Adipocyte (in vitro differentiated cells): ENCODE measurements around the gene DGKG.

Experiments
- DNase-seq: peaks from one replicate; pipeline ENCODE4 v3.0.0-alpha.2; 2015; ENCODE audit warnings: low read depth
- H3K27me3 ChIP-seq: replicated peaks from 2 replicates; pipeline ENCODE4 v1.7.0; 2013; ENCODE audit warnings: mild to moderate bottlenecking, low read length, moderate library complexity; ENCODE audit not compliant: control insufficient read depth, insufficient read depth
- H3K36me3 ChIP-seq: 2 replicates; pipeline ENCODE4 v1.7.0; 2013; ENCODE audit warnings: low read length, mild to moderate bottlenecking, moderate library complexity; ENCODE audit not compliant: control insufficient read depth, insufficient read depth, severe bottlenecking
- H3K4me1 ChIP-seq: 2 replicates; pipeline ENCODE4 v1.7.0; 2013; ENCODE audit warnings: mild to moderate bottlenecking, low read length, moderate library complexity; ENCODE audit not compliant: control insufficient read depth, insufficient read depth
- H3K4me3 ChIP-seq: 2 replicates; pipeline ENCODE4 v1.7.0; 2013; ENCODE audit warnings: mild to moderate bottlenecking, low read length, moderate library complexity
- H3K9ac ChIP-seq: 2 replicates; pipeline ENCODE4 v1.7.0; 2013; ENCODE audit warnings: mild to moderate bottlenecking, low read length, moderate library complexity
- H3K9me3 ChIP-seq: 2 replicates; pipeline ENCODE4 v1.7.0; 2013; ENCODE audit warnings: mild to moderate bottlenecking, low read length, moderate library complexity; ENCODE audit not compliant: control insufficient read depth

Gene DGKG

GRCh38 chr3:186339180-186339918, 22.7 kb downstream of the DGKG start:
- DNase-seq: no peak
- Histone ChIP-seq H3K4me3 (no peak overlapping the region), H3K9me3 (no peaks in the 10 kb centered on the region), H3K9ac (no peak overlapping the region), H3K36me3 (no peaks in the 10 kb centered on the region), H3K4me1 (no peaks in the 10 kb centered on the region), H3K27me3 (peaks cover 10% of the 10 kb centered on the region)

GRCh38 chr3:186333256-186333655, 28.8 kb downstream of the DGKG start:
- Histone ChIP-seq H3K9ac (no peak overlapping the region), H3K36me3 (no peaks in the 10 kb centered on the region), H3K27me3 (peaks cover 38% of the 10 kb centered on the region), H3K4me1 (peaks cover 4% of the 10 kb centered on the region), H3K9me3 (no peaks in the 10 kb centered on the region), H3K4me3 (no peak overlapping the region)
- DNase-seq: no peak

DNA sequence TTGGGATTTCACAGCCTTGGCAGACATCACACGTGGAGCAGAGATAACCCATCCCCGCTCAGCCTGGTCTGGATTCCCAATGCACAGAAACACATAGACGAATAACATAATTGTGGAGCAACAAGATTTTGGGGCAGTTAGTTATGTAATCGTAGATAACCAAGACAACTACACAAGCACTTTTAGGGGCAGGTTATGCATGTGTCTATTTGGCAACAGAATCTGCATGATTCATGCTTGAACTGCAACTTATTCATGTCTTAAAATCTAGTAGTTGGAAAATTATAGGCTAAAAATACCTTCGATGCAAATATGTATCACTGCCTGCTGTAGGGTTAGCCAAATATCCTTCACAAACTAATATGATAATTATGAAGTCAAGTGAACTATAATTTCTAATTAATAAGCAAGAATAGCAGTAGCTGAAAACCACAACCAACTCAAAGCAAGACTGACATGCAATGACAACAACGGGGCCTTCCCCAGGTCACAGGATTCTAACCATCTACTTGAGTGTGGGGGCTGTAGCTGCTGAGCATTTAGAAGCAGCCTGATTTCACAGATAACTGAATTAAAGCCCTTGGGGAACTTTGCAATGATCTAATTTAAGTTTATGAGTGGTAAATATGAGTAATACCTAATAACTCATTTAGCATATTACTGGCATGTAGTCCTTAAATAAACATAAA, 31.1 kb downstream of the DGKG start:
- Histone ChIP-seq H3K4me1 (peaks cover 4% of the 10 kb centered on the region), H3K9ac (no peak overlapping the region), H3K36me3 (no peaks in the 10 kb centered on the region), H3K9me3 (no peaks in the 10 kb centered on the region), H3K4me3 (no peak overlapping the region), H3K27me3 (peaks cover 52% of the 10 kb centered on the region)
- DNase-seq: no peak

GRCh38 chr3:186329589-186329988, 32.4 kb downstream of the DGKG start:
- Histone ChIP-seq H3K9ac (no peak overlapping the region), H3K36me3 (no peaks in the 10 kb centered on the region), H3K4me1 (peaks cover 4% of the 10 kb centered on the region), H3K4me3 (no peak overlapping the region), H3K27me3 (peaks cover 55% of the 10 kb centered on the region), H3K9me3 (no peaks in the 10 kb centered on the region)
- DNase-seq: no peak

- H3K4me3 ChIP-seq: no peak overlapping the region
- no peaks in the 10 kb centered on the region for H3K9me3 ChIP-seq
- H3K36me3 ChIP-seq: no peaks in the 10 kb centered on the region
- peaks cover 42% of the 10 kb centered on the region for H3K27me3 ChIP-seq
- no peak overlapping the region for H3K9ac ChIP-seq
- peaks cover 4% of the 10 kb centered on the region for H3K4me1 ChIP-seq
- no peak for DNase-seq
Measured at GRCh38 chr3:186327912-186328487, 34.0 kb downstream of the DGKG start.

DNA sequence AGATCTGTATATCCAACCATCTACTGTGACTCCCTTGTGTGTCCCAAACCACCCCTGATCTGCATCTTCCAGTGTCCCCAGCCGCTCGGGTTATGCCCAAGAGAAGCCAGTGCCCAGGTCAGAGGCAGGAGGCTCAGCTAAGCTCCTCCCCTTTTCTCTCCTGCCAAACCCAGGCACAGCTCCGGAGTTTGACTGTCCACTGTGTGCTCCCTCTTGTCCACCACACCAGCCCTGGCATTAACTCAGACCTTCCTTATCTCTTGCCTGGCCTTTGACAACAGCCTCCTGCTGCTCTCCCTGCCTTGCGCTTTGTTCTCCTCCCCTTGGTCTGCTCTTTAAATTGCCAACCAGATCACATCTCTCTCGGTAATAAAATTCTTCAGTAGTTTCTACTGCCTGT, 39.3 kb downstream of the DGKG start:
- H3K9ac ChIP-seq: no peak overlapping the region
- H3K36me3 ChIP-seq: no peaks in the 10 kb centered on the region
- DNase-seq: no peak
- peaks cover 38% of the 10 kb centered on the region for H3K27me3 ChIP-seq
- H3K4me3 ChIP-seq: no peak overlapping the region
- H3K4me1 ChIP-seq: no peaks in the 10 kb centered on the region
- no peaks in the 10 kb centered on the region for H3K9me3 ChIP-seq

DNA sequence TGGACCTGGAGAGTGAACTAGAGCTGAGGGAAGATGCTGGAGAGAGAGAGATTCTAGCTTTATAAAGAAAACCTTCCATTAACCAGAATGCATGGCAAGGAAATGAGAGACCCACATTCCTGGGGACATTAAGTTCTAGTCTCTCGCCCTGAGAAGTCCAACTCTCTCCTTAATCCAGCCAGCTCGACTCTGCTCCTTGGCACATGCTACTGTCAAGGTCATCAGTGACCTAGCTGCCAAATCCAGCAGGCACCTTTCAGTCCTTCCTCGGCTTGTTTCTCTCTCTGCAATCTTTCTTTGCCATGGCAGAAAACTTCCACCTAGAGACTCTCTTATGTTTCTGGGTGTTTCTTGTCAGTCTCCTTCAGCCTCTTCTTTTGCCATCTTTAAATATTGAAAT, 40.3 kb downstream of the DGKG start:
- Histone ChIP-seq H3K9ac (no peak overlapping the region), H3K4me3 (no peak overlapping the region), H3K4me1 (no peaks in the 10 kb centered on the region), H3K27me3 (peaks cover 37% of the 10 kb centered on the region), H3K9me3 (no peaks in the 10 kb centered on the region), H3K36me3 (no peaks in the 10 kb centered on the region)
- no peak for DNase-seq

DNA sequence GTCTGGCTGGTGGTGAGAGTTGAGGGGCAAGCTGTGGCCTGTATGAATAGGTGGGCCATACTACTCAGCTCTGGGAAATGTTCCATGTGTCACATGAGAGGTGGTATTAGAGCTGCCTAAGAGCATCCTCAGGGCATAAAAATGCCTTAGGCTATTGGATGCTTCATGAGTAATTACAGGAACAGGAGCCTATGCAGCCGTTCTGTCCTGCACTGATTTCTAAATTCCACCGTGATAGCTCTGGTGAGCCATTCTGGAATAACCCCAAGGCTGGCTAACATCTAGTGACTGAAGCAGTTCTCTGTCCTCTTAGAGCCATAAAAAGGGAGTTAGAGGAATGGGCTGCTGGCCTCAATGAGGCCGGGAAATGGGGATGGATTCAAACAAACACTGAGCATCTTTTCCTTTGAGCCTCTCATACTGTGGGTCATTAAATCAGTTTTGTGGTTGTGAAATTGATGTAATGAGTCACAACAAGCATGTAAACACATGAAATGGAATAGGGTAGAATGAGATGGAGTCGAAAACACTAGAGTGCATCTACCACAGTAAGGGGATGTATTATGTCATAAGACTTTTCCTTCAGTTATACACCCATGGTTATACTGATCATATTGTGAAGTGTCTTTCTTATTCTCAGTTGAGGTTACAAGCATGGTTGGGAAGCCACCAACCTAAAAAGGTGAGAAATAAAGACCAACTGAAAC, 41.0 kb downstream of the DGKG start:
- Histone ChIP-seq H3K4me3 (no peak overlapping the region), H3K9ac (no peak overlapping the region), H3K9me3 (no peaks in the 10 kb centered on the region), H3K27me3 (peaks cover 33% of the 10 kb centered on the region), H3K4me1 (no peaks in the 10 kb centered on the region), H3K36me3 (no peaks in the 10 kb centered on the region)
- DNase-seq: no peak

GRCh38 chr3:186319945-186320344, 42.1 kb downstream of the DGKG start:
- H3K4me1 ChIP-seq: no peaks in the 10 kb centered on the region
- DNase-seq: no peak
- H3K4me3 ChIP-seq: no peak overlapping the region
- no peaks in the 10 kb centered on the region for H3K9me3 ChIP-seq
- peaks cover 29% of the 10 kb centered on the region for H3K27me3 ChIP-seq
- H3K9ac ChIP-seq: no peak overlapping the region
- H3K36me3 ChIP-seq: no peaks in the 10 kb centered on the region

GRCh38 chr3:186318135-186318534, 43.9 kb downstream of the DGKG start:
- no peaks in the 10 kb centered on the region for H3K9me3 ChIP-seq
- H3K27me3 ChIP-seq: peaks cover 31% of the 10 kb centered on the region
- no peak overlapping the region for H3K9ac ChIP-seq
- H3K4me3 ChIP-seq: no peak overlapping the region
- H3K4me1 ChIP-seq: no peaks in the 10 kb centered on the region
- DNase-seq: no peak
- H3K36me3 ChIP-seq: no peaks in the 10 kb centered on the region

DNA sequence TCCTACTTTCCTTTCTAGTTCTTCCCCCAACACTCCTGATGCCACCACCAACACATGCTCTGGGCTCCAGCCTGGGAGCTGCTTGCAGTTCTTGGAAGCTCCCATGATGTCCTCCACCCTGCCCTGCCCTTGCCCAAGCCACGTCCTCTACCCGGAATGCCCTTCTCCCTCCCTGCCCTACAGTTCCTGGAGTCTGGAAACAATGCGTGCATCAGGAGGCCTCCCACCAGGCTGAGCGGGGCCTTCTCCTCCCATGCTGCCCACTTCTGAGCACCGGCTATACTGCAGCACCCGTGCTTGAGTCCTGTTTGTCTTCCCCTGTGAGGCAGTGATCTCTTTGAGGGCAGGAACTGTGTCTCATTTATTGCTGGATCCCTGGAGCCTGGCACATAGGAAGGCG, 44.6 kb downstream of the DGKG start:
- Histone ChIP-seq H3K9me3 (no peaks in the 10 kb centered on the region), H3K36me3 (no peaks in the 10 kb centered on the region), H3K27me3 (peaks cover 24% of the 10 kb centered on the region), H3K9ac (no peak overlapping the region), H3K4me1 (no peaks in the 10 kb centered on the region), H3K4me3 (no peak overlapping the region)
- no peak for DNase-seq
